IPS DF 4.7 (cell line): Measurements from ENCODE around the gene PTPRM.

ENCODE experiments used
- DNase-seq: peaks from one replicate; pipeline ENCODE4 v3.0.0-alpha.2; 2013; ENCODE audit warnings: low spot score; ENCODE audit errors: extremely low read depth

PTPRM gene

GRCh38 chr18:7982216-7982615 lies 415.1 kb downstream of the PTPRM start:
- no peak for DNase-seq

- no peak for DNase-seq
Measured at GRCh38 chr18:7987284-7987976, 420.3 kb downstream of the PTPRM start.

- DNase-seq: no peak
Measured at GRCh38 chr18:7990670-7991069, 423.6 kb downstream of the PTPRM start.

GRCh38 chr18:8001711-8002301 lies 434.7 kb downstream of the PTPRM start:
- DNase-seq: no peak

- no peak for DNase-seq
Measured at GRCh38 chr18:8003878-8004675, 437.0 kb downstream of the PTPRM start.

- DNase-seq: no peak
Measured at GRCh38 chr18:8004792-8005191, 437.7 kb downstream of the PTPRM start.

- DNase-seq: no peak
Measured at GRCh38 chr18:8005870-8006569, 438.9 kb downstream of the PTPRM start.

GRCh38 chr18:8006979-8007378 lies 439.9 kb downstream of the PTPRM start:
- no peak for DNase-seq

- DNase-seq: no peak
Measured at GRCh38 chr18:8008033-8008432, 440.9 kb downstream of the PTPRM start.

GRCh38 chr18:8011361-8011760 lies 444.2 kb downstream of the PTPRM start:
- no peak for DNase-seq

- DNase-seq: no peak
Measured at GRCh38 chr18:8011906-8012305, 444.8 kb downstream of the PTPRM start.

- DNase-seq: no peak
Measured at GRCh38 chr18:8018701-8019331, 451.7 kb downstream of the PTPRM start.

- DNase-seq: no peak
Measured at GRCh38 chr18:8019600-8019999, 452.5 kb downstream of the PTPRM start.

- DNase-seq: no peak
Measured at GRCh38 chr18:8020132-8020846, 453.2 kb downstream of the PTPRM start.

GRCh38 chr18:8029061-8029460 lies 461.9 kb downstream of the PTPRM start:
- no peak for DNase-seq

GRCh38 chr18:8029731-8030130 lies 462.6 kb downstream of the PTPRM start:
- DNase-seq: no peak

- no peak for DNase-seq
Measured at GRCh38 chr18:8030201-8030600, 463.1 kb downstream of the PTPRM start.

- no peak for DNase-seq
Measured at GRCh38 chr18:8031496-8031895, 464.4 kb downstream of the PTPRM start.

- DNase-seq: no peak
Measured at GRCh38 chr18:8034674-8035073, 467.6 kb downstream of the PTPRM start.

GRCh38 chr18:8036551-8036950 lies 469.4 kb downstream of the PTPRM start:
- DNase-seq: no peak

GRCh38 chr18:8037296-8037695 lies 470.2 kb downstream of the PTPRM start:
- no peak for DNase-seq
